Adrenal gland (tissue), 5 donors: ENCODE results near the gene TSKU.

Experiments
- POLR2A ChIP-seq, 2 donors: fragments of 450-650 bp; IDR thresholded peaks; one replicate each; pipeline ENCODE4 v1.6.1; 2017; ENCODE audit warnings: antibody characterized with exemption in 2 of 2, mild to moderate bottlenecking in 2 of 2, moderate library complexity in 1 of 2
- TF ChIP-seq, protein P1 (sequence below), 6 experiments: fragments of 450-650 bp in 4 of 6; fragments of 200-600 bp in 2 of 6; sonication (generic) in 1 of 6; IDR thresholded peaks; 1 replicate in 5 of 6; 2 replicates in 1 of 6; pipeline versions ENCODE4 v1.5.1 to v1.8.0; 2016 to 2021; ENCODE audit warnings: antibody characterized with exemption in 6 of 6, mild to moderate bottlenecking in 2 of 6, moderate library complexity in 1 of 6
- donor health status: DM: no; HTN: no; CAD: no.

GRCh38 chr11:76838678-76839068 lies 55.5 kb downstream of the TSKU start:
- TF ChIP-seq POLR2A (IDR thresholded peaks at IDR 0.05) = no peak
- TF ChIP-seq, protein P1, sequence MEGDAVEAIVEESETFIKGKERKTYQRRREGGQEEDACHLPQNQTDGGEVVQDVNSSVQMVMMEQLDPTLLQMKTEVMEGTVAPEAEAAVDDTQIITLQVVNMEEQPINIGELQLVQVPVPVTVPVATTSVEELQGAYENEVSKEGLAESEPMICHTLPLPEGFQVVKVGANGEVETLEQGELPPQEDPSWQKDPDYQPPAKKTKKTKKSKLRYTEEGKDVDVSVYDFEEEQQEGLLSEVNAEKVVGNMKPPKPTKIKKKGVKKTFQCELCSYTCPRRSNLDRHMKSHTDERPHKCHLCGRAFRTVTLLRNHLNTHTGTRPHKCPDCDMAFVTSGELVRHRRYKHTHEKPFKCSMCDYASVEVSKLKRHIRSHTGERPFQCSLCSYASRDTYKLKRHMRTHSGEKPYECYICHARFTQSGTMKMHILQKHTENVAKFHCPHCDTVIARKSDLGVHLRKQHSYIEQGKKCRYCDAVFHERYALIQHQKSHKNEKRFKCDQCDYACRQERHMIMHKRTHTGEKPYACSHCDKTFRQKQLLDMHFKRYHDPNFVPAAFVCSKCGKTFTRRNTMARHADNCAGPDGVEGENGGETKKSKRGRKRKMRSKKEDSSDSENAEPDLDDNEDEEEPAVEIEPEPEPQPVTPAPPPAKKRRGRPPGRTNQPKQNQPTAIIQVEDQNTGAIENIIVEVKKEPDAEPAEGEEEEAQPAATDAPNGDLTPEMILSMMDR (IDR thresholded peaks at IDR 0.05) = peak in 4 of 6 experiments; percentile 8 to 32 (median 18)
